Heart left ventricle (tissue), 16 donors: ENCODE results near the gene FGF19. TPM values are rescaled to one million over a fixed set of nuclear protein-coding genes. Genes with fewer than 3 reads are reported as not detected.

ENCODE experiments used
- ATAC-seq, 4 donors: fragments of 200-7000 bp; cut with Tn5 transposase; one replicate each; pipeline ENCODE4 v1.9.1; 2020 to 2022; ENCODE audit warnings: moderate library complexity in 4 of 4, mild to moderate bottlenecking in 3 of 4, moderate number of reproducible peaks in 1 of 4
- DNase-seq, 5 donors: peaks; one replicate each; pipeline ENCODE4 v3.0.0-alpha.2; 2020
- H3K27ac ChIP-seq, 12 donors: fragments of 200-600 bp; sonication (generic) in 4 of 12; one replicate each; pipeline versions ENCODE4 v1.5.0 to v1.8.0; 2016 to 2022; ENCODE audit warnings: mild to moderate bottlenecking in 2 of 12
- H3K27me3 ChIP-seq, 9 donors: fragments of 200-600 bp; sonication (generic) in 2 of 9; one replicate each; pipeline versions ENCODE4 v1.5.1 to v1.8.0; 2016 to 2022; ENCODE audit warnings: mild to moderate bottlenecking in 3 of 9
- H3K36me3 ChIP-seq, 9 donors: fragments of 200-600 bp; sonication (generic) in 2 of 9; one replicate each; pipeline versions ENCODE4 v1.5.0 to v1.8.0; 2018 to 2022; ENCODE audit warnings: mild to moderate bottlenecking in 2 of 9
- H3K4me1 ChIP-seq, 12 donors: fragments of 200-600 bp; sonication (generic) in 4 of 12; one replicate each; pipeline versions ENCODE4 v1.5.0 to v1.8.0; 2016 to 2022; ENCODE audit warnings: mild to moderate bottlenecking in 3 of 12
- H3K4me3 ChIP-seq, 12 donors: fragments of 200-600 bp; sonication (generic) in 4 of 12; one replicate each; pipeline versions ENCODE4 v1.5.0 to v1.8.0; 2017 to 2022; ENCODE audit warnings: mild to moderate bottlenecking in 9 of 12, moderate library complexity in 4 of 12
- H3K9me3 ChIP-seq, 12 donors: fragments of 200-600 bp; sonication (generic) in 4 of 12; one replicate each; pipeline versions ENCODE4 v1.5.0 to v1.8.0; 2016 to 2022; ENCODE audit warnings: mild to moderate bottlenecking in 1 of 12
- POLR2A ChIP-seq, 2 donors: fragments of 450-650 bp; IDR thresholded peaks; one replicate each; pipeline ENCODE4 v1.6.1; 2017; ENCODE audit warnings: antibody characterized with exemption in 2 of 2, mild to moderate bottlenecking in 2 of 2, moderate library complexity in 2 of 2
- WGBS, 4 donors: extraction: QIAGEN DNeasy Blood & Tissue Kit in 2 of 4; methylation state at CpG; one replicate each; pipeline versions ENCODE4 v1.1.5 to v1.1.7; 2013 to 2018; 5-methylcytosine and 5-hydroxymethylcytosine counted together
- intact Hi-C, 10 donors: fragments of 100-400 bp; cut with DNase I; formaldehyde crosslinking; loops; one replicate each; pipeline versions ENCODE4 v1.11.1 to v1.14.2; 2022
- polyA plus RNA-seq, 2 donors: library from polyadenylated mRNA; stranded (reverse); fragments of 200-250 nt; gene quantifications; one replicate each; pipeline ENCODE4 v1.2.3, GENCODE V29; 2013
- total RNA-seq, 9 donors: library from RNA; depleted of rRNA in 2 of 9; stranded (reverse); fragments of >200 nt in 2 of 9; fragmentation: NEBNext Ultra II Directional in 3 of 9; extraction: Animal tissue kit (Norgen Biotek cat#: 25700) in 3 of 9; gene quantifications; one replicate each; pipeline versions ENCODE4 v1.1.0 to v1.2.4, GENCODE V29; 2016 to 2023
- TF ChIP-seq, protein P1 (sequence below), 12 donors: fragments of 200-600 bp; sonication (generic) in 4 of 12; IDR thresholded peaks; one replicate each; pipeline versions ENCODE4 v1.5.0 to v1.8.0; 2018 to 2022; ENCODE audit warnings: antibody characterized with exemption in 12 of 12, mild to moderate bottlenecking in 5 of 12
- donor health status: ischemic (EF 13 %, LVEDD 7.1; RV severe dilation, severe dysfunction).
- donor health status: healthy with polysubstance abuse.
- donor health status: DM: no; HTN: yes; CAD: no.
- donor health status: DM: no; HTN: no; CAD: no.
- donor health status: ischemic (EF 25% LVEDD 6.9; RV normal size, moderate dysfunction).
- donor health status: ischemic (EF 25% LVEDD 5.7; RV mildly dilated, moderate dysfunction).
- donor health status: healthy.
- donor health status: DM: yes; HTN: yes; CAD: no.
- donor health status: ischemic (EF 35%, LVEDD 5.7; RV mildly dilated, moderate dysfunction).
- donor health status: nonischemic (EF 11% LVEDD 7.7; RV severe dilation, severe dysfunction).
- donor health status: DM: yes; HTN: yes; CAD: no.
- donor health status: PGD.
- donor health status: ischemic (EF 29% LVEDD 5.4; RV normal size, mild dysfunction).
- donor health status: nonischemic (EF 23%, LVEDD 6.1; RV moderate dilation, normal function).

The FGF19 gene
- total and polyA plus RNA-seq, 11 donors, result not detected

DNA sequence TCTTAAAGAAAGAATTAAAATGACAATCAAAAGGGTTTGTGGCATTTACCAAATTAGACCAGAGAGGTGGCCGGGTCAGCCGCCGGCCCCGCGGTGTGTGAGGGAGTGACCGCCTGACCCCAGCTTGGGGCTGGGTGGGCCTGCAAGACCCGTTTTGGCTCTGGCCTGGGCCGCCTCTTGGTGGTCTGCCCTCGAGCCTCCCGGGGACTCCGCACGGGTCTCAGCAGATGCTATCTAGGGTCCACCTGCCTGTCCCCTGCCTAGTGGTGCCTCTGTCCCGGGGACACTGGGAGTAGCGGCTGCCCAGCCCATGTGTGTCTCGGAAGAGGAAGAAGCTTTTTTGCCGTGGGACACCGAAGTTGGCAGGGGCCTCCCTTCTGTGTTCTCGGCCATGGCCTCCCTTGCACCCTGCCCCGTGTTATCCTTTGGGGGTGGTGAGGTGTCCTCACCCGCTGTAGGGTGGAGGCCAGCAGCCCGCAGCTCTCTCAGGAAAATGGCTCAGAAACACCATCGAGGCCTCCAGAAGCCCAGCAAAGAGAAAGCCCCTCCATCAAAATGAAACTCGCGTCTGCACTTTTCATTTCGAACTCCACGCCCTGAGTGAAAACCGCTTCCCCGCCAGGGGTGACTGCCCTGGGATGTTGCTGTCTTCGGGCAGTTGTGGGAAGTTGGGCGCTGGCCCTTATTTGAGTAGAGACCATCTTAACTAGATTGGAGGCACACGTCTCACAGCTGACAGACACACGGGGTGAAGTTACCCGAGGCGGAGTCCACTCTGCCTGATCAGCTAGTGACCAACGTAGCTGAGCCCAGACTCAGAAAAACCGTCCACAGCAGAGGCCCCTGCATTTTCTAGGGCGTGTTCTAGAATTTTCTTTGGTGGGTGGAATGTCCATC is 54.9 kb downstream of the FGF19 start:
- DNase-seq (peak in 1 of 5 donors; percentile 55), ATAC-seq (no peak)
- WGBS, 4 donors, result 78 to 87% (median 86%) methylated on average over 36 to 37 of the region's 37 CpGs
- no peaks in the 10 kb centered on the region for H3K27me3 ChIP-seq
- no peak overlapping the region for H3K4me3 ChIP-seq
- H3K4me1 ChIP-seq, result peaks cover 3 to 72% (median 42%) of the 10 kb centered on the region in 12 donors
- H3K36me3 ChIP-seq, result peaks cover 0 to 99% (median 68%) of the 10 kb centered on the region in 9 donors
- intact Hi-C loops, result loop anchor here in 3 of 10 donors (10.0 kb wide), 3 partner anchors 204 to 724 kb away; no protein-coding TSS in a partner anchor
- H3K27ac ChIP-seq, result peak overlapping the region in 1 of 12 donors; percentile 24
- TF ChIP-seq POLR2A (IDR thresholded peaks at IDR 0.05), result no peak
- TF ChIP-seq, protein P1, sequence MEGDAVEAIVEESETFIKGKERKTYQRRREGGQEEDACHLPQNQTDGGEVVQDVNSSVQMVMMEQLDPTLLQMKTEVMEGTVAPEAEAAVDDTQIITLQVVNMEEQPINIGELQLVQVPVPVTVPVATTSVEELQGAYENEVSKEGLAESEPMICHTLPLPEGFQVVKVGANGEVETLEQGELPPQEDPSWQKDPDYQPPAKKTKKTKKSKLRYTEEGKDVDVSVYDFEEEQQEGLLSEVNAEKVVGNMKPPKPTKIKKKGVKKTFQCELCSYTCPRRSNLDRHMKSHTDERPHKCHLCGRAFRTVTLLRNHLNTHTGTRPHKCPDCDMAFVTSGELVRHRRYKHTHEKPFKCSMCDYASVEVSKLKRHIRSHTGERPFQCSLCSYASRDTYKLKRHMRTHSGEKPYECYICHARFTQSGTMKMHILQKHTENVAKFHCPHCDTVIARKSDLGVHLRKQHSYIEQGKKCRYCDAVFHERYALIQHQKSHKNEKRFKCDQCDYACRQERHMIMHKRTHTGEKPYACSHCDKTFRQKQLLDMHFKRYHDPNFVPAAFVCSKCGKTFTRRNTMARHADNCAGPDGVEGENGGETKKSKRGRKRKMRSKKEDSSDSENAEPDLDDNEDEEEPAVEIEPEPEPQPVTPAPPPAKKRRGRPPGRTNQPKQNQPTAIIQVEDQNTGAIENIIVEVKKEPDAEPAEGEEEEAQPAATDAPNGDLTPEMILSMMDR (IDR thresholded peaks at IDR 0.05), result no peak
- no peaks in the 10 kb centered on the region for H3K9me3 ChIP-seq

Other genes with a start within 250 kb of the FGF19 start
- under 1 TPM in 5 of 9 donors, not detected in 4; 0.04 to 0.42 (median 0.13) TPM for gene LINC01488, start 222.4 kb downstream of the FGF19 start, total RNA-seq
- gene LINC01488, start 222.4 kb downstream of the FGF19 start, polyA plus RNA-seq, result under 1 TPM in 1 of 2 donors, not detected in 1; 0.23 TPM
- 100 to 1,000 TPM; 104 to 312 (median 162) TPM for gene CCND1, start 62.9 kb downstream of the FGF19 start, total RNA-seq
- 10 to 100 TPM; 27.9 to 50.5 TPM for gene CCND1, start 62.9 kb downstream of the FGF19 start, polyA plus RNA-seq
- gene LTO1, start 28.7 kb downstream of the FGF19 start, total RNA-seq, result 10 to 100 TPM in 1 of 9 donors, 1 to 10 TPM in 8; 4.1 to 13.4 (median 8.4) TPM
- 10 to 100 TPM; 10.9 to 14.4 TPM for gene LTO1, start 28.7 kb downstream of the FGF19 start, polyA plus RNA-seq
- not detected for gene FGF4, start 71.3 kb upstream of the FGF19 start, total RNA-seq
- not detected for gene FGF4, start 71.3 kb upstream of the FGF19 start, polyA plus RNA-seq
- gene FGF3, start 115.4 kb upstream of the FGF19 start, total RNA-seq, result not detected
- not detected for gene FGF3, start 115.4 kb upstream of the FGF19 start, polyA plus RNA-seq